ENCODE data around the gene QDPR. TPM values are rescaled to one million over a fixed set of nuclear protein-coding genes. Genes with fewer than 3 reads are reported as not detected.

The QDPR gene
- polyA plus RNA-seq, 1 of the 3 experiments (the other 2 are of a cell fraction), result 83.1 TPM

DNA sequence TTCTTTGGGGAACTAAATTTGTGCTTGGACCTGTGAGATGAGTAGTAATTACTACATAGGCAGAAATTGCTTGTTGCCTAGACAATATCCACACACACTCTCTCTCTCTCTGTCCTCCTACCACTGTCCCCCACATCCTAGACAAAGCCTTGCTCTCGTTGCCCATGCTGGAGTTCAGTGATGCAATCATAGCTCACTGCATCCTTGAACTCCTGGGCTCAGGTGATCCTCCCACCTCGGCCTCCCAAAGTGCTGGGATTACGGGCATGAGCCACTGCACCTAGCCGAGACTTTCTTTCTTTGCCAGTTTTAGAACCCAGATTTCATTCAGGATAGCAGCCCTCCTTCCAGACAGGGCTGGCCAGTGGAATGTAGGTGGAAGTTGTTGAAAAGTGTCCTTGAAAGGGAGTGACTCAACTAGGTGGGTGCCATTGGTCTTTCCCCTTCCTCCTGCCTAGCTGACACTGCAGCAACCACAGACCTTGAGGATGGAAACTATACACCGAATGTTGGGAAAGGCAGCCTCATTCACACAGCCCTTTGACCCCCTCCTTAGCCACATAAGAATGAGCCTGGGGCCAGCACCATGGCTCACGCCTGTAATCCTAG lies 48.3 kb upstream of the QDPR start:
- H3K4me1 ChIP-seq (ENCODE audit: control insufficient read depth in 1 of 2, insufficient read depth in 2 of 2, low read depth in 1 of 2, low read length in 1 of 2), result peaks cover 0 to 17% of the 10 kb centered on the region in 2 experiments; a peak in 1 of 4 replicates
- no peaks in the 10 kb centered on the region for H3K9me2 ChIP-seq
- CTCF ChIA-PET, result no interaction called here
- POLR2A ChIA-PET, result no interaction called here
- no peaks in the 10 kb centered on the region for H3F3A ChIP-seq (replicated peaks; ENCODE audit: insufficient read depth)
- no peaks in the 10 kb centered on the region for H3K9me3 ChIP-seq
- no peak overlapping the region for H3K27ac ChIP-seq (ENCODE audit: low read depth in 2 of 2, low read length in 1 of 2)
- TF ChIP-seq ELF1 (IDR thresholded peaks at IDR 0.05), result no peak
- TF ChIP-seq YY1 (IDR thresholded peaks at IDR 0.05; ENCODE audit: low read depth), result no peak
- TF ChIP-seq, protein P1, sequence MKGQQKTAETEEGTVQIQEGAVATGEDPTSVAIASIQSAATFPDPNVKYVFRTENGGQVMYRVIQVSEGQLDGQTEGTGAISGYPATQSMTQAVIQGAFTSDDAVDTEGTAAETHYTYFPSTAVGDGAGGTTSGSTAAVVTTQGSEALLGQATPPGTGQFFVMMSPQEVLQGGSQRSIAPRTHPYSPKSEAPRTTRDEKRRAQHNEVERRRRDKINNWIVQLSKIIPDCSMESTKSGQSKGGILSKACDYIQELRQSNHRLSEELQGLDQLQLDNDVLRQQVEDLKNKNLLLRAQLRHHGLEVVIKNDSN (IDR thresholded peaks at IDR 0.05; ENCODE audit: borderline replicate concordance, low read depth), result no peak
- no peak for TF ChIP-seq GABPA (IDR thresholded peaks at IDR 0.05; ENCODE audit: low read depth)
- TF ChIP-seq TCF12 (IDR thresholded peaks at IDR 0.05), result no peak
- no peak for TF ChIP-seq FOXJ3 (CRISPR knock-in tag; IDR thresholded peaks at IDR 0.05)
- TF ChIP-seq JUND (IDR thresholded peaks at IDR 0.05), result no peak
- no peak for TF ChIP-seq MEF2A (IDR thresholded peaks at IDR 0.05; ENCODE audit: borderline replicate concordance, low read depth)
- no peak for TF ChIP-seq POLR2AphosphoS5 (IDR thresholded peaks at IDR 0.05; ENCODE audit: low read depth, low read length)
- TF ChIP-seq SIN3A (IDR thresholded peaks at IDR 0.05; ENCODE audit: borderline replicate concordance, low read depth, low read length), result no peak
- TF ChIP-seq RCOR1 (IDR thresholded peaks at IDR 0.05; ENCODE audit: low read length), result no peak
- TF ChIP-seq, protein P2, sequence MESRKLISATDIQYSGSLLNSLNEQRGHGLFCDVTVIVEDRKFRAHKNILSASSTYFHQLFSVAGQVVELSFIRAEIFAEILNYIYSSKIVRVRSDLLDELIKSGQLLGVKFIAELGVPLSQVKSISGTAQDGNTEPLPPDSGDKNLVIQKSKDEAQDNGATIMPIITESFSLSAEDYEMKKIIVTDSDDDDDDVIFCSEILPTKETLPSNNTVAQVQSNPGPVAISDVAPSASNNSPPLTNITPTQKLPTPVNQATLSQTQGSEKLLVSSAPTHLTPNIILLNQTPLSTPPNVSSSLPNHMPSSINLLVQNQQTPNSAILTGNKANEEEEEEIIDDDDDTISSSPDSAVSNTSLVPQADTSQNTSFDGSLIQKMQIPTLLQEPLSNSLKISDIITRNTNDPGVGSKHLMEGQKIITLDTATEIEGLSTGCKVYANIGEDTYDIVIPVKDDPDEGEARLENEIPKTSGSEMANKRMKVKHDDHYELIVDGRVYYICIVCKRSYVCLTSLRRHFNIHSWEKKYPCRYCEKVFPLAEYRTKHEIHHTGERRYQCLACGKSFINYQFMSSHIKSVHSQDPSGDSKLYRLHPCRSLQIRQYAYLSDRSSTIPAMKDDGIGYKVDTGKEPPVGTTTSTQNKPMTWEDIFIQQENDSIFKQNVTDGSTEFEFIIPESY (IDR thresholded peaks at IDR 0.05; ENCODE audit: borderline replicate concordance, low read depth), result no peak
- TF ChIP-seq, protein P3, sequence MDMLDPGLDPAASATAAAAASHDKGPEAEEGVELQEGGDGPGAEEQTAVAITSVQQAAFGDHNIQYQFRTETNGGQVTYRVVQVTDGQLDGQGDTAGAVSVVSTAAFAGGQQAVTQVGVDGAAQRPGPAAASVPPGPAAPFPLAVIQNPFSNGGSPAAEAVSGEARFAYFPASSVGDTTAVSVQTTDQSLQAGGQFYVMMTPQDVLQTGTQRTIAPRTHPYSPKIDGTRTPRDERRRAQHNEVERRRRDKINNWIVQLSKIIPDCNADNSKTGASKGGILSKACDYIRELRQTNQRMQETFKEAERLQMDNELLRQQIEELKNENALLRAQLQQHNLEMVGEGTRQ (IDR thresholded peaks at IDR 0.05; ENCODE audit: borderline replicate concordance, low read depth, low read length), result no peak
- no peak for TF ChIP-seq FOXM1 (IDR thresholded peaks at IDR 0.05; ENCODE audit: low read depth)
- no peak for TF ChIP-seq RFX5 (IDR thresholded peaks at IDR 0.05; ENCODE audit: low read length)
- no peak for TF ChIP-seq CHD2 (IDR thresholded peaks at IDR 0.05; ENCODE audit: low read length, partially characterized antibody)
- no peak for DNase-seq
- H3K27me3 ChIP-seq (ENCODE audit: insufficient read depth), result peaks cover 5% of the 10 kb centered on the region; the same call in 1 of the 2 replicates
- WGBS (ENCODE audit: low lambda C conversion rate), result 81% methylated on average over 6 of the region's 6 CpGs
- H3K79me2 ChIP-seq (ENCODE audit: insufficient read depth), result no peaks in the 10 kb centered on the region
- H3K4me2 ChIP-seq, result no peak overlapping the region
- no peaks in the 10 kb centered on the region for H4K20me1 ChIP-seq (ENCODE audit: insufficient read depth)
- H3K9ac ChIP-seq, result no peak overlapping the region
- H3K4me3 ChIP-seq (ENCODE audit: low read depth in 2 of 2, low read length in 1 of 2), result no peak overlapping the region
- no peaks in the 10 kb centered on the region for H3K36me3 ChIP-seq (replicated peaks in 1 of 2; ENCODE audit: control insufficient read depth in 1 of 2, insufficient read depth in 2 of 2, low read length in 1 of 2)
- no peak overlapping the region for H2AFZ ChIP-seq (ENCODE audit: low read depth)

DNA sequence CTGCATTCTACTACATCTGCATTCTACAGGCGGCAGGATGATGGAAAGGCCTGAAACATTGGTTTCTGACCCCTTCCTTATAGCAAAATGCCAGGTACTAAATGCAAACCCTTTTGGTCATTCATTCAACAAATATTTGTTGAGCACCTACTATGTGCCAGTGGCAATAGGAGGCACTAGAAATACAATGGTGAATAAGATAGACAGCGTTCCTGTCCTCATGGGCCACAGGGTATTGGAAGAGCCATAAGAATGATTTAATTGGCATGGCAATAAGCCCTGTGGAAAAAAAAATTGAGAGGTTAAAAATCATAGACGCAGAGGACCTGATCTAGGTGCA lies 47.8 kb upstream of the QDPR start:
- H3K9me2 ChIP-seq, result no peaks in the 10 kb centered on the region
- H3K9ac ChIP-seq, result no peak overlapping the region
- H3K4me3 ChIP-seq (ENCODE audit: low read depth in 2 of 2, low read length in 1 of 2), result no peak overlapping the region
- H3K4me2 ChIP-seq, result no peak overlapping the region
- CTCF ChIA-PET, result interaction anchor here (0.6 to 2.0 kb wide), 2 partner anchors 11 to 78 kb away, joined by 3 to 10 read pairs; no protein-coding TSS in a partner anchor
- no peaks in the 10 kb centered on the region for H3K9me3 ChIP-seq
- no peak overlapping the region for H3K27ac ChIP-seq (ENCODE audit: low read depth in 2 of 2, low read length in 1 of 2)
- WGBS (ENCODE audit: low lambda C conversion rate), result 86% methylated on average over 3 of the region's 3 CpGs
- H3K36me3 ChIP-seq (replicated peaks in 1 of 2; ENCODE audit: control insufficient read depth in 1 of 2, insufficient read depth in 2 of 2, low read length in 1 of 2), result no peaks in the 10 kb centered on the region
- peaks cover 10% of the 10 kb centered on the region; the same call in 1 of the 2 replicates for H3K27me3 ChIP-seq (ENCODE audit: insufficient read depth)
- no peak for DNase-seq
- peaks cover 0 to 17% of the 10 kb centered on the region in 2 experiments; a peak in 1 of 4 replicates for H3K4me1 ChIP-seq (ENCODE audit: control insufficient read depth in 1 of 2, insufficient read depth in 2 of 2, low read depth in 1 of 2, low read length in 1 of 2)
- POLR2A ChIA-PET, result no interaction called here
- TF ChIP-seq, protein P4, sequence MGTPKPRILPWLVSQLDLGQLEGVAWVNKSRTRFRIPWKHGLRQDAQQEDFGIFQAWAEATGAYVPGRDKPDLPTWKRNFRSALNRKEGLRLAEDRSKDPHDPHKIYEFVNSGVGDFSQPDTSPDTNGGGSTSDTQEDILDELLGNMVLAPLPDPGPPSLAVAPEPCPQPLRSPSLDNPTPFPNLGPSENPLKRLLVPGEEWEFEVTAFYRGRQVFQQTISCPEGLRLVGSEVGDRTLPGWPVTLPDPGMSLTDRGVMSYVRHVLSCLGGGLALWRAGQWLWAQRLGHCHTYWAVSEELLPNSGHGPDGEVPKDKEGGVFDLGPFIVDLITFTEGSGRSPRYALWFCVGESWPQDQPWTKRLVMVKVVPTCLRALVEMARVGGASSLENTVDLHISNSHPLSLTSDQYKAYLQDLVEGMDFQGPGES (IDR thresholded peaks at IDR 0.05; ENCODE audit: low read depth, low read length), result no peak
- TF ChIP-seq, protein P5, sequence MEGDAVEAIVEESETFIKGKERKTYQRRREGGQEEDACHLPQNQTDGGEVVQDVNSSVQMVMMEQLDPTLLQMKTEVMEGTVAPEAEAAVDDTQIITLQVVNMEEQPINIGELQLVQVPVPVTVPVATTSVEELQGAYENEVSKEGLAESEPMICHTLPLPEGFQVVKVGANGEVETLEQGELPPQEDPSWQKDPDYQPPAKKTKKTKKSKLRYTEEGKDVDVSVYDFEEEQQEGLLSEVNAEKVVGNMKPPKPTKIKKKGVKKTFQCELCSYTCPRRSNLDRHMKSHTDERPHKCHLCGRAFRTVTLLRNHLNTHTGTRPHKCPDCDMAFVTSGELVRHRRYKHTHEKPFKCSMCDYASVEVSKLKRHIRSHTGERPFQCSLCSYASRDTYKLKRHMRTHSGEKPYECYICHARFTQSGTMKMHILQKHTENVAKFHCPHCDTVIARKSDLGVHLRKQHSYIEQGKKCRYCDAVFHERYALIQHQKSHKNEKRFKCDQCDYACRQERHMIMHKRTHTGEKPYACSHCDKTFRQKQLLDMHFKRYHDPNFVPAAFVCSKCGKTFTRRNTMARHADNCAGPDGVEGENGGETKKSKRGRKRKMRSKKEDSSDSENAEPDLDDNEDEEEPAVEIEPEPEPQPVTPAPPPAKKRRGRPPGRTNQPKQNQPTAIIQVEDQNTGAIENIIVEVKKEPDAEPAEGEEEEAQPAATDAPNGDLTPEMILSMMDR (IDR thresholded peaks at IDR 0.05), result no peak
- no peak overlapping the region for H2AFZ ChIP-seq (ENCODE audit: low read depth)
- no peaks in the 10 kb centered on the region for H3F3A ChIP-seq (replicated peaks; ENCODE audit: insufficient read depth)
- H4K20me1 ChIP-seq (ENCODE audit: insufficient read depth), result no peaks in the 10 kb centered on the region
- H3K79me2 ChIP-seq (ENCODE audit: insufficient read depth), result no peaks in the 10 kb centered on the region
